ENCODE results near the gene CCS.

CCS gene

DNA sequence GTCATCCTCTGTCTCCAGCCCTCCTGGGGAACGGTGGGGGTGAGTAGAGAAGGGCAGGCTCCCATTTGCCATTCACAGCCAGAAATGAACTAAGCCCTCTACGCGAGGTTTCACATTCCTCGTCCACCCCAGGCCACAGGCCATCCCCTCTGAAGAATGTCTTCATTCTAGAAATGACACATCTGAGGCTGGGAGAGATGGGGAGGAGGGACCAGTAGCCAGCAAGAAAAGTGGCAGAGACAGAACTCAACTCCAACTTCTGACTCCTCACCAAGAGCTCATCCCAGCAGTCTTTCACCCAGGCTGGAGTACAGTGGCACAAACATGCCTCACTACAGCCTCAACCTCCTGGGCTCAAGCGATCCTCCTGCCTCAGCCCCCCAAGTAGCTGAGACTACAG lies 28.0 kb upstream of the CCS start:
- TF ChIP-seq POLR2AphosphoS5 (IDR thresholded peaks at IDR 0.05; ENCODE audit: borderline replicate concordance, low read depth, low read length): no peak
- TF ChIP-seq EZH2 (IDR thresholded peaks at IDR 0.05): no peak
- no peak for TF ChIP-seq FOXP2 (optimal IDR thresholded peaks at IDR 0.05; ENCODE audit: control extremely low read depth, extremely low read length, insufficient read depth)
- no peaks in the 10 kb centered on the region for H3K36me3 ChIP-seq (ENCODE audit: insufficient read depth, low read length)
- DNase-seq (ENCODE audit: low read depth, low spot score): no peak
- H3K9ac ChIP-seq (ENCODE audit: insufficient read length): no peak overlapping the region
- no peak overlapping the region for H3K27ac ChIP-seq
- H3K9me3 ChIP-seq (ENCODE audit: low read depth, low read length): no peaks in the 10 kb centered on the region
- H3K4me3 ChIP-seq: no peak overlapping the region

DNA sequence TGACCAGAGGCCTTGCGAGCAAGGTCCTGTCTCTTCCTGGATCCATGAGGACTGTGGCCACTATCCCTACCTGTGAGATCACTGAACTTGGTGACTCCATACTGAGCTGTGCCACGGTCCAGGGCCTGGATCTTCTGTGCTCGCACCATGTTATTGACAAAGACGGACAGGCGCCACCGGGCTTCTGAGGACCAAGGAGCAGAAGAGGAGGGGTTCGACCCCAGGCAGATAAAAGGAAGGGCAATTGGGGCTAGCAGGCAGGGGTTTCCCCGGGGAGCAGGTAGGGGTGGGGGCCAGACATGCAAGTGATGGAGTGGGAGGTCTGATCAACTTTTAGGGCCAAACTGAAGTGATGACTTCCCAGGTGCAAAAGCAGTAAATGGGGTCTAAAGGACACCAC lies 26.8 kb upstream of the CCS start:
- no peaks in the 10 kb centered on the region for H3K9me3 ChIP-seq (ENCODE audit: low read depth, low read length)
- H3K36me3 ChIP-seq (ENCODE audit: insufficient read depth, low read length): no peaks in the 10 kb centered on the region
- DNase-seq (ENCODE audit: low read depth, low spot score): no peak
- H3K4me3 ChIP-seq: no peak overlapping the region
- no peak overlapping the region for H3K9ac ChIP-seq (ENCODE audit: insufficient read length)
- no peak for TF ChIP-seq FOXP2 (optimal IDR thresholded peaks at IDR 0.05; ENCODE audit: control extremely low read depth, extremely low read length, insufficient read depth)
- TF ChIP-seq EZH2 (IDR thresholded peaks at IDR 0.05): no peak
- H3K27ac ChIP-seq: no peak overlapping the region

DNA sequence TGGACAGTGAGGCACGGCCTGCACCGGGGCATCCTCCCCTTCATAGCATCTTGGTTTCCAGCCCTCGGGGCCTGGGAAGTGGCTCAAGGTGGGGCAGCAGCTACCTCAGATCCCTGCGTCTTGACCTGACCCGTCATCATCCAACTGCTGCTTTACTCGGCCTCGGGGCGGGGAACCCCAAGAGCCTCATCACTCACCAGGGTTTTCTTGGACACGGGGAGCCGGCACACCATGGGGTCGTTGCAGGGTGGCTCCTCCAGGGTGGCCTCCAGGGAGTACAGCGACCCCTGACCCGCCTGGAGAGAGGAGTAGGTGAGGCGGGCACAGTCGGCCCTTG lies 25.2 kb upstream of the CCS start:
- no peak overlapping the region for H3K27ac ChIP-seq
- TF ChIP-seq FOXP2 (optimal IDR thresholded peaks at IDR 0.05; ENCODE audit: control extremely low read depth, extremely low read length, insufficient read depth): no peak
- no peak for TF ChIP-seq POLR2AphosphoS5 (IDR thresholded peaks at IDR 0.05; ENCODE audit: borderline replicate concordance, low read depth, low read length)
- no peak for TF ChIP-seq EZH2 (IDR thresholded peaks at IDR 0.05)
- H3K4me3 ChIP-seq: peak overlapping the region; percentile 78
- no peaks in the 10 kb centered on the region for H3K9me3 ChIP-seq (ENCODE audit: low read depth, low read length)
- no peaks in the 10 kb centered on the region for H3K36me3 ChIP-seq (ENCODE audit: insufficient read depth, low read length)
- no peak for DNase-seq (ENCODE audit: low read depth, low spot score)
- H3K9ac ChIP-seq (ENCODE audit: insufficient read length): no peak overlapping the region

DNA sequence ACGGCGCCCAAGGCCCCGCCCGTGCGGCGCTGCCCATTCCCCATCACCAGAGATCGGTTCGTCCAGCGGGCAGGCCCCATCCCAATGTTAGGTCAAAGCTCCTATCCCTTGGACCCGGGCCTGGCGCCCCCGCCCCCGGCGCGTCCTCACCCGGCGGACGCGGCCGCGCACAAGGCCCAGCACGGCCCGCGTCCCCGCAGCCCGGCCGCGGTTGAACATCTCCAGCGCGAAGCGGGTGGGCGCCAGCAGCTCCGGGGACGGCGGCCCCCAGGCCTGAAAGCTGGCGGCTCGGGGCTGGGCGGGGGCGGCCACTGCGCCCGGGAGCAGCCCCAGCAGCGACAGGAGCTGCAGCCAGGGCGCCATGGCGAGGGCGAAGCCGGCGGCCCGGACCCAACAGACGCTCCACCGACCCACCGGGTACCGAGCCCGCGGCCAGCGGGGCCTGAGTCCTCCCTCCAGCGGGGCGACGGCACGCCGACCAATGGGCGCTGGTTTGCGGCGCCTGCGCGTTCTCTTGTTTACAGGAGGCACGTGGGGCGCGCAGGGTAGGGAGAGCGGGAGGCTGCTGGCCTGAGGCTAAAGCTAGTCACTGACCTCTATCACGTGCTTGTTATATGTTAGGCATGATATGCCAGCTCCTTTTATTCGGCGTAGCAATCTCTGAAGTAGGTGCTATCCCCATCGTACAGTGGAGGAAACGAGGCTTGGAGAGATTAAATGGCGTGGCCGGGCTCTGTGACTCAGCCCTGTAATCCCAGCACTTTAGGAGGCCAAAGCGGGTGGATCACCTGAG lies 24.7 kb upstream of the CCS start, which contains the start of gene CTSF:
Gene CTSF (minus strand): TSS at position 483 of the 793 bp plus-strand sequence. CDS start 120 bp downstream, at position 363.
- no peak for TF ChIP-seq FOXP2 (optimal IDR thresholded peaks at IDR 0.05; ENCODE audit: control extremely low read depth, extremely low read length, insufficient read depth)
- TF ChIP-seq EZH2 (IDR thresholded peaks at IDR 0.05): no peak
- TF ChIP-seq POLR2AphosphoS5 (IDR thresholded peaks at IDR 0.05; ENCODE audit: borderline replicate concordance, low read depth, low read length): peak; percentile 64; the same call in 1 of the 2 replicates
- Histone ChIP-seq H3K9ac (ENCODE audit: insufficient read length) (no peak within 1 kb of the TSS), H3K27ac (no peak within 1 kb of the TSS), H3K4me3 (peak within 1 kb of the TSS; percentile 78), H3K9me3 (ENCODE audit: low read depth, low read length) (no peaks in the 10 kb centered on the region), H3K36me3 (ENCODE audit: insufficient read depth, low read length) (no peaks in the 10 kb centered on the region)
- no peak for DNase-seq (ENCODE audit: low read depth, low spot score)

DNA sequence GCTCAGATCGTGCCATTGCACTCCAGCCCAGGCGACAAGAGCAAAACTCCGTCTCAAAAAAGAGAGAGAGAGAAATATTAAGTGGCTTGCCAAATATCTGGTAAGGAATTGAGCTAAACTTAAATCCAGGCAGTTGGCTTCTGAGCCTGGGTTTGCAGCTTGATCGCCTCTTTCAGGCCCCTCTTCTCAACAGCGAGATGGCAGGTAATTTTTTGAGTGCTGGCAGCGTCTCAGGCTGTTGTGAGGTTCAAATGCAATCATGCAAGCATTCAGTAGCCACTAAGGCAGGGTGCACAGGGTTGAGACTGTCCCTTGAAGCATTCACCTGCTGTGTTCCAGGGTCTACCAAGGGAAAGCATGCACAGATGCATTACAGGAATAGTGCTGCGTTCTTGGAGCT lies 23.9 kb upstream of the CCS start:
- H3K36me3 ChIP-seq (ENCODE audit: insufficient read depth, low read length): no peaks in the 10 kb centered on the region
- H3K9me3 ChIP-seq (ENCODE audit: low read depth, low read length): no peaks in the 10 kb centered on the region
- TF ChIP-seq FOXP2 (optimal IDR thresholded peaks at IDR 0.05; ENCODE audit: control extremely low read depth, extremely low read length, insufficient read depth) (no peak), EZH2 (IDR thresholded peaks at IDR 0.05) (no peak), POLR2AphosphoS5 (IDR thresholded peaks at IDR 0.05; ENCODE audit: borderline replicate concordance, low read depth, low read length) (no peak)
- H3K27ac ChIP-seq: no peak overlapping the region
- no peak overlapping the region for H3K4me3 ChIP-seq
- no peak for DNase-seq (ENCODE audit: low read depth, low spot score)
- H3K9ac ChIP-seq (ENCODE audit: insufficient read length): no peak overlapping the region

DNA sequence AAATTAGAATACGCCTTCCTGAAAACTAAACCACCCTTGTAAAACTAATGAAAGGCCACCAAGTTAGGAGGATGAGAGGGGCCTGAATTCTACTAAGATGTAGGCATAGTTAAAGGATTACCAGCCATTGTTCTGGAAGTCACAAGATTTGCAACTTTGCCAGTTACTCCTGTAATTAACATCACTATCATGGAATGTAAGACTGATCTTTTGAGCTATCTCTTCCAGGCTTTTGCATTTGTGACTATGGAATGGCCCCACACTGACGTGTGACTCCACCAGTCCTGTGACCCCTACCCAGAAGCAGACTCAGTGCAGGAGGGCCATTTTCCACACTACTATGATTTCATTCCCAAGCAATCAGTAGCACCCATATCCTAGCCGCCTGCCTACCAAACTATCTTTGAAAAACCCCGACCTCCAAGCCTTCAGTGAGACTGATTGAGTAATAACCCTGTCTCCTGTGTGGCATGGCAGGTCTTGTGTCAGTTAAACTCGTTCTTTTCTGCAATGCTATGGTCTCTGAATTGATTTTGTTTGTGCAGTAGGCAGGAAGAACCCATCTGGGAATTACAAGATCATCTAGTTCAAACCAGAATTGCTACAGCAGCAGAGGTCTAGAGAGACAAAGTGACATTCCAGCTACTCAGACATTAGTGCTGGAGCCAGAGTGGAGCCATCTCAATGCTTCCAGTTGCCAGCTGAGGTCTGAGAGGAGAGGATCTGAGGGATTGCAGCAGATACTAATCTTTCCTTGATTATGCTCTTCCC lies 22.7 kb upstream of the CCS start:
- Histone ChIP-seq H3K9ac (ENCODE audit: insufficient read length) (no peak overlapping the region), H3K36me3 (ENCODE audit: insufficient read depth, low read length) (no peaks in the 10 kb centered on the region), H3K4me3 (no peak overlapping the region), H3K9me3 (ENCODE audit: low read depth, low read length) (no peaks in the 10 kb centered on the region), H3K27ac (no peak overlapping the region)
- no peak for DNase-seq (ENCODE audit: low read depth, low spot score)
- TF ChIP-seq POLR2AphosphoS5 (IDR thresholded peaks at IDR 0.05; ENCODE audit: borderline replicate concordance, low read depth, low read length) (no peak), FOXP2 (optimal IDR thresholded peaks at IDR 0.05; ENCODE audit: control extremely low read depth, extremely low read length, insufficient read depth) (no peak), EZH2 (IDR thresholded peaks at IDR 0.05) (no peak)

DNA sequence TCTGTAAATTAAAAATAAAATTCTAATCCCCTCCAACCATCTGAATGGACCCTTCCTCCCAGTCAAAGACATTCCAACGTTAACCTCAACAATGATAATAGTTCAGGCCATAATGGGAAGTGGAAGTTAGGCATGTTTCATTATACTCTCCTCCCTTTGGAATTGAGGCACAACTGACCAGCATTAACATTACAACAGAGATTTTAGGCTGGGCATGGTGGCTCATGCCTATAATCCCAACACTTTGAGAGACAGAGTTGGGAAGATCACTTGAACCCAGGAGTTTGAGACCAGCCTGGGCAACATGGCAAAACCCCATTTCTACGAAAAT lies 22.2 kb upstream of the CCS start:
- no peak for DNase-seq (ENCODE audit: low read depth, low spot score)
- no peaks in the 10 kb centered on the region for H3K9me3 ChIP-seq (ENCODE audit: low read depth, low read length)
- H3K9ac ChIP-seq (ENCODE audit: insufficient read length): no peak overlapping the region
- H3K4me3 ChIP-seq: no peak overlapping the region
- H3K27ac ChIP-seq: no peak overlapping the region
- H3K36me3 ChIP-seq (ENCODE audit: insufficient read depth, low read length): no peaks in the 10 kb centered on the region
- no peak for TF ChIP-seq POLR2AphosphoS5 (IDR thresholded peaks at IDR 0.05; ENCODE audit: borderline replicate concordance, low read depth, low read length)
- TF ChIP-seq FOXP2 (optimal IDR thresholded peaks at IDR 0.05; ENCODE audit: control extremely low read depth, extremely low read length, insufficient read depth): no peak
- TF ChIP-seq EZH2 (IDR thresholded peaks at IDR 0.05): no peak

DNA sequence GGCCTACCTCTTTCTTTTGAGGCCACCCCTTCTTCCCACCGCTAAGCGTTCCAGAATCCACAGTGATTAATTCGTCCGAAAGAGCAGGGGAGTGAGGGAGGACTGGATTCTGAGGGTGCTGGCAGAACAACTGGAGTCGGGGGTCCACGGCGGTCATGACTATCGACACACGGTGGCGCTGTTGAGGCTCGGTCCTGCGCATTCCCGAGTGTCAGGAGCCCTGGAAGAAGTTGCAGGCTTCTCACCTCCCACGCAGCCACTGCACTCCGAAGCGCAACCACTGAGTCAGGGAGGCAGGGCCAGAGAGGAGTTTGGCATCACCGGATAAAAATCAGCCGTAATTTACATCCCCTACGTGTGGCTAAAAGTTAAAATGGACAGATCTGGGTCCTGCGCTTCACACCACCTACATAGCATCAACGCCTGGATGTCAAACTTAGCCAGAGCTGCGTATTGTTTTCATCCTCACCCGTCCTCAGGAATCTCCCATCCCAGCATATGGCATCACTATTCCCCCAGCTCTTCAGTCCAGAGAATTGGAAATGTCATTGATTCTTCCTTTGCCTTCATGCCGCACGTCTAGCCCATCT lies 13.9 kb upstream of the CCS start:
- H3K4me3 ChIP-seq: no peak overlapping the region; the same call in 1 of the 2 replicates

More for the DNA sequence above, 13.9 kb upstream of the CCS start:
- Histone ChIP-seq H3K9ac (ENCODE audit: insufficient read length) (no peak overlapping the region), H3K27ac (no peak overlapping the region), H3K36me3 (ENCODE audit: insufficient read depth, low read length) (no peaks in the 10 kb centered on the region), H3K9me3 (ENCODE audit: low read depth, low read length) (no peaks in the 10 kb centered on the region)
- TF ChIP-seq POLR2AphosphoS5 (IDR thresholded peaks at IDR 0.05; ENCODE audit: borderline replicate concordance, low read depth, low read length): no peak
- no peak for TF ChIP-seq EZH2 (IDR thresholded peaks at IDR 0.05)
- TF ChIP-seq FOXP2 (optimal IDR thresholded peaks at IDR 0.05; ENCODE audit: control extremely low read depth, extremely low read length, insufficient read depth): no peak
- DNase-seq (ENCODE audit: low read depth, low spot score): no peak

Data from SK-N-MC (cell line).